Measurements from ENCODE around the gene PRMT7.

The PRMT7 gene

GRCh38 chr16:68310774-68311511 lies at the start of gene PRMT7, which contains the start of gene SLC7A6OS:
Gene PRMT7, plus strand, starts transcription at chr16:68311019. Its CDS starts 4,961 bp downstream, at chr16:68315980.
Gene SLC7A6OS, minus strand, starts transcription at chr16:68310946. Its CDS starts 20 bp downstream, at chr16:68310926.
- peak; percentile 93 for DNase-seq

- no peak for DNase-seq
Measured at GRCh38 chr16:68263559-68264127, 47.2 kb upstream of the PRMT7 start.

GRCh38 chr16:68264128-68265077 lies 46.4 kb upstream of the PRMT7 start, which contains the start of gene SLC7A6:
Gene SLC7A6, plus strand, starts transcription at chr16:68264526. Its CDS starts 10,201 bp downstream, at chr16:68274727.
- DNase-seq, result peak; percentile 84

- DNase-seq, result peak; percentile 50
Measured at GRCh38 chr16:68265078-68265920, 45.5 kb upstream of the PRMT7 start.

- DNase-seq, result no peak
Measured at GRCh38 chr16:68267612-68268405, 43.0 kb upstream of the PRMT7 start.

- DNase-seq, result no peak
Measured at GRCh38 chr16:68269793-68270192, 41.0 kb upstream of the PRMT7 start.

GRCh38 chr16:68270353-68270752 lies 40.5 kb upstream of the PRMT7 start:
- no peak for DNase-seq

GRCh38 chr16:68272507-68273209 lies 38.2 kb upstream of the PRMT7 start:
- peak; percentile 63 for DNase-seq

GRCh38 chr16:68273459-68273858 lies 37.4 kb upstream of the PRMT7 start:
- DNase-seq, result no peak

GRCh38 chr16:68273896-68274295 lies 36.9 kb upstream of the PRMT7 start:
- no peak for DNase-seq

- DNase-seq, result no peak
Measured at GRCh38 chr16:68274441-68274840, 36.4 kb upstream of the PRMT7 start.

- peak; percentile 64 for DNase-seq
Measured at GRCh38 chr16:68275611-68276191, 35.1 kb upstream of the PRMT7 start.

- DNase-seq, result no peak
Measured at GRCh38 chr16:68276223-68276622, 34.6 kb upstream of the PRMT7 start.

GRCh38 chr16:68279726-68280558 lies 30.9 kb upstream of the PRMT7 start:
- no peak for DNase-seq

GRCh38 chr16:68281368-68282063 lies 29.3 kb upstream of the PRMT7 start:
- DNase-seq, result peak; percentile 37

- DNase-seq, result no peak
Measured at GRCh38 chr16:68282064-68282452, 28.8 kb upstream of the PRMT7 start.

- DNase-seq, result no peak
Measured at GRCh38 chr16:68283346-68283745, 27.5 kb upstream of the PRMT7 start.

GRCh38 chr16:68283801-68284598 lies 26.8 kb upstream of the PRMT7 start:
- DNase-seq, result no peak
